Erythroblast (primary cell): ENCODE results near the gene NARF.
A peak's percentile ranks its signal among the peaks of the same experiment; 100 is the strongest.

Source experiments
- GATA1 ChIP-seq: IDR thresholded peaks from 2 replicates; pipeline ENCODE4 v1.6.1; 2011; ENCODE audit warnings: low read depth, mild to moderate bottlenecking, control low read depth, low read length, moderate library complexity
- POLR2A ChIP-seq: IDR thresholded peaks from 2 replicates; pipeline ENCODE4 v1.6.1; 2011; ENCODE audit warnings: mild to moderate bottlenecking, low read length

GRCh38 chr17:82418001-82418986, 40.2 kb upstream of the NARF start, which contains the start of the genes HEXD and OGFOD3:
- peak; percentile 61 for TF ChIP-seq POLR2A
- no peak for TF ChIP-seq GATA1
